GF-D8 (cell line): Measurements from ENCODE around the gene MX1.

Source experiments
- DNase-seq: peaks from one replicate; lab custom pipeline; 2025; lab: John Stamatoyannopoulos, UW

MX1 gene, protein sequence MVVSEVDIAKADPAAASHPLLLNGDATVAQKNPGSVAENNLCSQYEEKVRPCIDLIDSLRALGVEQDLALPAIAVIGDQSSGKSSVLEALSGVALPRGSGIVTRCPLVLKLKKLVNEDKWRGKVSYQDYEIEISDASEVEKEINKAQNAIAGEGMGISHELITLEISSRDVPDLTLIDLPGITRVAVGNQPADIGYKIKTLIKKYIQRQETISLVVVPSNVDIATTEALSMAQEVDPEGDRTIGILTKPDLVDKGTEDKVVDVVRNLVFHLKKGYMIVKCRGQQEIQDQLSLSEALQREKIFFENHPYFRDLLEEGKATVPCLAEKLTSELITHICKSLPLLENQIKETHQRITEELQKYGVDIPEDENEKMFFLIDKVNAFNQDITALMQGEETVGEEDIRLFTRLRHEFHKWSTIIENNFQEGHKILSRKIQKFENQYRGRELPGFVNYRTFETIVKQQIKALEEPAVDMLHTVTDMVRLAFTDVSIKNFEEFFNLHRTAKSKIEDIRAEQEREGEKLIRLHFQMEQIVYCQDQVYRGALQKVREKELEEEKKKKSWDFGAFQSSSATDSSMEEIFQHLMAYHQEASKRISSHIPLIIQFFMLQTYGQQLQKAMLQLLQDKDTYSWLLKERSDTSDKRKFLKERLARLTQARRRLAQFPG

DNA sequence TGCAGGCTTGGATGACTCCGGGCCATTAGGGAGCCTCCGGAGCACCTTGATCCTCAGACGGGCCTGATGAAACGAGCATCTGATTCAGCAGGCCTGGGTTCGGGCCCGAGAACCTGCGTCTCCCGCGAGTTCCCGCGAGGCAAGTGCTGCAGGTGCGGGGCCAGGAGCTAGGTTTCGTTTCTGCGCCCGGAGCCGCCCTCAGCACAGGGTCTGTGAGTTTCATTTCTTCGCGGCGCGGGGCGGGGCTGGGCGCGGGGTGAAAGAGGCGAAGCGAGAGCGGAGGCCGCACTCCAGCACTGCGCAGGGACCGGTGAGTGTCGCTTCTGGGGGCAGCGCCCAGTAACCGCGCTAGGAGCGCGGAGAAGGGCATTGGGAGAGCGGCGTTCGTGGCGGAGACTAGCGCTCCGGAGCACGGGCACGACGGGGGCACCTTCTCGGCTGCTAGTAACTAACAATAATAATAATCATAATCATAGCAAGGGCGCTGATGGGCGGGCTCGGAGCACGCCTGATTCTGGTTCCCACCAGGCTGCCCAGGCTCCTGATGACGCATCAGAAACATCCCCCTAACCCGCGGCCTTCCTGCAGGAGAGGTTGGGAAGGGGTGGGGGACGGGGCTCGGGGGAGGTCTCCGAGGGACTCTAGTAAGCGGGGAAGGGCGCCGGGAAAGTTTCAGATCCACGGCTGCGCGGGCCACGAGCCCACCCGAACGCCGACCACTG is at the start of gene MX1:
MX1 (plus strand) TSS at position 286 of the 722 bp plus-strand sequence. CDS start 5,832 bp downstream, outside the sequence.
- no peak for DNase-seq

DNA sequence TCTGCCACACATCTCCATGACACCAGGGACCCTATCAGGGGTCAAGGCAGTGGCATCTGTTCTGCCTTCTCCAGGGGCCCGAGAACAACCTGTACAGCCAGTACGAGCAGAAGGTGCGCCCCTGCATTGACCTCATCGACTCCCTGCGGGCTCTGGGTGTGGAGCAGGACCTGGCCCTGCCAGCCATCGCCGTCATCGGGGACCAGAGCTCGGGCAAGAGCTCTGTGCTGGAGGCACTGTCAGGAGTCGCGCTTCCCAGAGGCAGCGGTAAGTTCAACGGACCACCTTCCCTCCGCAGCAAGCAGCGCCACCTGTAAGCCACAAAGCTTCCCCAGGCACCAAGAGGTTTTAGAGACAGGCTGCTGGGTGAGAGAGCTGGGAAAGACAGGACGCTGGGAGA is 48.3 kb upstream of the MX1 start:
- no peak for DNase-seq

DNA sequence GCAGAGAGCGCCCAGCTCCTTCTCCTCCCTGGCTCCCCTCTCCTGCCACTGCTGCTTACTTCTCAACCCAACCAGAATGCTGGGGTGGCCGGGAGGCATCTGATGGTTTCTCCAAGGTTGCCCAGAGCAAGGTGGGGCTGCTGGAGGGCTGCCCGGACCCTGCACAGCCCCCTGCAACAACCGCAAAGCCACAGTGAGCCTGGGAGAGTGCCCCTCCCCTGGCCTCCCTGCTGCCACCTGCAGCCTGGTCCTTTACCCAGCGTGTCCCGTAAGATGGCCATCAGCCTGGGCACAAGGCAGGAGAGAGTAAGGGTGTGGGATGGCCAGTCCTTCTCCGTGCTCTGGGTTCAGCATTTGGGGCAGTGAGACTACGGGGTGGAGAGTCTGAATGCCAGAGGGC is 47.2 kb upstream of the MX1 start:
- no peak for DNase-seq

DNA sequence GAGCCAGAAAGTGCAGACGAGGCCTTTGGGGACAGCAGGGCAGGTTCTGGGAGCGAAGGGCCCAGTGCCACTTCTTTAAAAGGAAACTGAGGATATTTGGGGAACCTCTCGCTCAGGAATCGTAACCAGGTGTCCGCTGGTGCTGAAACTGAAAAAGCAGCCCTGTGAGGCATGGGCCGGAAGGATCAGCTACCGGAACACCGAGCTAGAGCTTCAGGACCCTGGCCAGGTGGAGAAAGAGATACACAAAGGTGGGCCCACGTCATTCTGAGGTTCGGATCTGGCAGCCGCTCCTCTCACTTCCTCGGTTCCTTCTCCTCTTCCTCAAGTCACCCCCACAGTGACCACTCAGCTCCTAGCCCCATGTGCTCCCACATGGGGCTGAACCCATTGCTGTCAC is 46.1 kb upstream of the MX1 start:
- DNase-seq: no peak

DNA sequence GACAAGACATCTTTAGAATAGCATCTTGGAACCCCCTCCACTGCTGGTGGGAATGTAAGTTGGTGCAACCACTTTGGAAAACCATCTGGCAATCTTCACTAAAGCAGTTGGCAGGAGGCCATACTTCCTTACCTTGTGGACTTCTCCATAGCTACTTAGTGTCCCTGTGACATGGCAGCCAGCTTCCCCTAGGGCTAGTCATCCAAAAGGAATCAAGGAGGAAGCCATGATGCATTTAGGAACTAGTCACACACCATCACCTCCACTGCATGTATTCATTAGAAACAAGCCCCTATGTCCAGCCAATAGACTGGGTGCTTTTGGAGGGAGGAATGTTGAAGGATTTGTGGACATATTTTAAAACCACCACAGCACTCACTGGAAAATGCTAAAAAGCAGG is 44.3 kb upstream of the MX1 start:
- no peak for DNase-seq

DNA sequence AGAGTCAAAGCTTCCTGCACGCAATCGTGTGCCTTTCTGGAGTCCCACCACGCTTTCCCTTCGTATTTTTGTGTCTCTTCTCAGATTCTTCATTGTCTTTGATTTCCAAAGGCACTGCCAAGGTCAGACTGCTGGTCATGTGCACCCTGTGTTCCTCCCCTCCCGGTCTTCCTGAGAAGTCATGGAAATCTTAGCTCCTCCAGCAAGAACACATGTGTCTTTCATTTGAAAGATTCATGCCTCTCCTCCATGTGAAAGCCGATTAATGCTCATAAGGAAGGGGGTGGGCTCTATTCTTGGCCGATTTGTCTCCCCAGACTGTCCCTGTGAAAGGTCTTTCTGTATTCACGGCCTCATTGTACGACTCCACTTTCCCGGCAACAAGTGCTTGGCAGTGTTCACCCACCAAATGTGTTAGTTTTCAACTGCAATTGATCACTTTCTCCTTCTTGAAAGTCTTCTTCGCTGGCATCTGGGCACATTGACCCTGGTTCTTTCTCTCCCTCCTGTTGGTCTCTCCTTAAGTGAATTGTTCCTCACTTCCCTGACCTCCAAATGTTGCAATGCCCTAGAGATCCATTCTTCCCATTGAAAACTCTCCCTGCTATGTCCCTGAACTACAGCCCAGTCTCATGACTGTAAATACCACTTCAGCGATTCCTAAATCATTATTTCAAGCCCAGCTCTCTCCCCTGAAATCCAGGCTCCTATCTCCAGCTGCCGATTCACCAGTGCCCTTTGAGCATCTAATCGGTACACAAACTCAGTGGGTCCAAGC is 38.8 kb upstream of the MX1 start:
- DNase-seq: no peak

DNA sequence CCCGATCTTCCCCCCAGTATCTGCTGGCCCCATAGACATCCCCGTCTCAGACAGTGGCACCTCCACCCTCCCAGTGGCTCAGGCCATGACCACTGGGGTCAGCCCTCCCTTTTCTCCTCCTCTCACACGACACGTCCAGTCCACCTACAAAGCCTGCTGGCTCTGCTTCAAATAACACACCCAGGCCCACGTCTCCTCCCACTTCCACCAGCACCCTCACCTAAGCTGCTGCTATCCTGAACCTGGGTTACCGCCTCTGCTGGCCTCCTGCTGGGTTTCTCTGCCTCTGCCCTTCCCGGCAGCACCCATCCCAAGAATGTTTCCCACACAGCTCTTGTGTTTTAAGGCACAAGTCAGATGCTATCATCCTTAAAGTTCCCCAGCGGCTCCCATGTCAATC is 38.2 kb upstream of the MX1 start:
- no peak for DNase-seq

DNA sequence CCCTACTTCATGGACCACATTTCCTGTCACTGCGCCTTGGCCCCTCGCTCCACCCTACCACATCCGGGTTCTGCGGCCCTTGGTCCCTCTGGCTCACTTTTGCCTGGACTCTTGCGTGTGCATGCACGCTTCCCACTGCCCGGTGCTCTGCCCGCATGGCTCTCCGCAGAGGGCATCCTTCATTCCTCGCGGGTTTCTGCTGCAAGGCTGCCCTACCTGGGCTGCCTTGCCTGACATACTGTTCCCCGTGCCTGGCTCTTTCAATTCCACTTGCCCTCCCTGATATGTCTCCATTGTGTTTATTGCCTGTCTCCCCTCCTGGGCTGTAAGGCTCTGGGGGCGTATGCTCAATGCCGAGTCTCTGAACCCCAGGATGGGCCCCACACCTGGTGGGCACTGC is 37.8 kb upstream of the MX1 start:
- DNase-seq: no peak

DNA sequence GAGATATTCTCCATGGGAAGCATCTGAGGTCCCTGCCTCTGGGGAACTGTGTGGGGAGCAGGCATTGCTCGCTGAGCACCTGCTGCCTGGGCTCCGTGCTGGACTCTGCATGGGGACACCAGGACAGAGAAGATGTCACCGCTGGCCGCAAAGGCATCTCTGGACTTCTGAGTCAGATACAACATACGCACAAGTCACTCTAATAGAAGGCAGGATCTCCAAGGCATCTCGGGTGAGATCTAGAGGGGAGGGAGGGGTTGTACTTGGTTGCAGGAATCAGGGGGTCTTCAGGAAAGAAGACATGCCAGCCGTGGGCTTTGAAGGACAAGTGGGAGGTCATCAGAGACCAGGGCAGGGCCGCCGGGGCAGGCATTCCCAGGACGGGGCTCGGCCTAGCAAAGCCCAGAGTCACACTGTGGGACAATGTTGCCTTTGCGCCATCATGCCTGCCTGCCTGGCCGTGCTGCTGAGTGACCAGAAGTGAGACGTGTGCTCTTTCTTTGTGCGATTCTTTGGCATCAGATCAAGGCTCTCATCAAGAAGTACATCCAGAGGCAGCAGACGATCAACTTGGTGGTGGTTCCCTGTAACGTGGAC is 35.9 kb upstream of the MX1 start:
- no peak for DNase-seq

DNA sequence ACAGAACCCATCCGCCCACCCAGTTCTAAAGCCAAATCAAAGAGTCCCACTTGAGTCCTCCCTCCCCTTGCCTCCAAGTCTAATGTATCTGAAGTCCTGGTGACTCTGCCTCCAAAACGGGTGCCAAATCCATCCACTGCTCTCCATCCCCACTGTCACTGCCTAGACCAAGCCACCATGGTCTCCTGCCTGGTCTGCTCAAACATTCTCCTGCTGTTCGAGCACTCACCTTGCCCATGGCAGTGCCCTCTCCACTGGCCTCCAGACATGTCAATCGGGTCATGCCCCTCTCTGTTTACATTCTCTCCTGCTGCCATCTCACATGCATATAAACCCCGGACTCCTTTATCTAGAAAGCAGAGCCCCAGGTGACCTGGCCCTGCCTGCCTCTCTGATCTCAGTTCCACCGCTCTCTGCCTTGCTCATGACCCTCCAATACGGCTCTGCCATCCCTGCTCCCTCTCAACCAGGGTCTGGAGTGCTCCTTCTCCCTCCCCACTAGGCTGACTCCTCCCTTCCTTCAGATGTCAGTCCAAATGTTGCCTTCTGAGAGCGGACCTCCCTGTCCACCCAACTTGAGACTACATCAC is 32.1 kb upstream of the MX1 start:
- no peak for DNase-seq

DNA sequence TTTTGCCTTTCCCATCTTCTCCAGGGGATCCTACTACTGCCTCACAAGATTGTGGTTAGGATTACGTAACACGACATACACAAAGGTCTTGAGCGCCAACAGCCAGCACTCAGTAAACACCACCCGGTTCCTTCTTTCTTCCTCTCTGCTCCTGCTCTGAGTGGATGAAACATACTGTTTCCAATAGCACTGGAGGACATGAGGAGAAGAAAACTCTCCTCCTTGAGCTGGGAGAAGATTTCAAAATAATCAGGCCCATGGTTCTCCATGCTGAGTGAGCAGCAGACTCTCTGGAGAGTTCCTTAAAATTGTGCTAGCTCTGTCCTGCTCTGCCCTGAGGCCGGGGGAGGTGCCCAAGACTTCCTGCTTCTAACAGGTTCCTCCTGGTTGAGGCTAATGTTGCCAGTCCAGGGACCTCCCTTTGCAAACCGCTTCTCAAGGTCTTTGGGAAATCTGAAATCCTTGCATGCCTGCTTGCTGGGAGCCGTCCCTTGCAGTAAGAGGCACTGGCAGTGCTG is 29.4 kb upstream of the MX1 start:
- peak; percentile 92 for DNase-seq

DNA sequence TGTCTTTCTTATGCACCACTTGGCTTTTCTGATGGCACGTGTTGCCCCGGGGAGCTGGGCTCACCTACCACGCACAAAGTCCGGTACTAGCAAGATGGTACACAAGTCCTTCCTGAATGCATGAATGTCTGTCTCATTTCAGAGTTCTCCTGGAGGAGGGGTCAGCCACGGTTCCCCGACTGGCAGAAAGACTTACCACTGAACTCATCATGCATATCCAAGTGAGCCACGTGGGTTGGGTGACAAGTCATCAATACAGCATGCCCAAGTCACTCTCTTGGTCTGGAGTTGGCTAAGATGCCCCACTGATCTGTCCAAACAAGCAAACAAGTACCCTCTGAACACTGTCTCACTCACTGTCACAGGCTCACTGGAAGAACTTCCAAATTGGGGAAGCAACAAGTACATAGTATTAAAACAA is 28.6 kb upstream of the MX1 start:
- peak; percentile 46 for DNase-seq

DNA sequence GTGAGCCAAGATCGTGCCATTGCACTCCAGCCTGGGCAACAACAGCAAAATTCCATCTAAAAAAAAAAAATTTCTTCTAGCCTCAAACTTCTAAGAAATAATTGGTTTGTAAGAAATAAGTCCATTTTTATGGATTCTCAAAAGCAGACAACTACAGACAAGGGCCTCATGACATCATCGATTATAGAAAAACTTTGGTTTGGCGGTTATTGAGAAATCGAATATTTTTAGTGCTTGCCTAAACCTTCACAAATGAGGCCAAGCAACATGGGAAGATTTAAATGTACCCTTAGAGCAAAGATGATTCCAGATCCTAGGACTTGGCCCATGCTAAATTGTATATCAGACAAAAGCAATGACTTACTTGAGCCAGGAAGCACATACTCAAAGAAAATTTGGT is 27.8 kb upstream of the MX1 start:
- no peak for DNase-seq

DNA sequence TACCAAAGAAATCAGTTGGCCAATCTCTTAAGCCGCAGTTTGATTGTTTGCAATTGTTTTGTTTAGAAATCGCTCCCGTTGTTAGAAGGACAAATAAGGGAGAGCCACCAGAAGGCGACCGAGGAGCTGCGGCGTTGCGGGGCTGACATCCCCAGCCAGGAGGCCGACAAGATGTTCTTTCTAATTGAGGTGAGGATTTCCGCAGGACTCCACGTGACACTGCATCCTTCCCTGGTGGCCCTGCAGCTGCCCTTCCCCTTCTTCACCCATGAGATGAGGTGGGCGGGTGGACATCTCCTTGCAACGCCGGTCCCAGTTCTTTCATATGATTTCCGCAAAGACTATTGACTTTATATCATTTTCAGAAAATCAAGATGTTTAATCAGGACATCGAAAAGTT is 27.2 kb upstream of the MX1 start:
- DNase-seq: no peak

DNA sequence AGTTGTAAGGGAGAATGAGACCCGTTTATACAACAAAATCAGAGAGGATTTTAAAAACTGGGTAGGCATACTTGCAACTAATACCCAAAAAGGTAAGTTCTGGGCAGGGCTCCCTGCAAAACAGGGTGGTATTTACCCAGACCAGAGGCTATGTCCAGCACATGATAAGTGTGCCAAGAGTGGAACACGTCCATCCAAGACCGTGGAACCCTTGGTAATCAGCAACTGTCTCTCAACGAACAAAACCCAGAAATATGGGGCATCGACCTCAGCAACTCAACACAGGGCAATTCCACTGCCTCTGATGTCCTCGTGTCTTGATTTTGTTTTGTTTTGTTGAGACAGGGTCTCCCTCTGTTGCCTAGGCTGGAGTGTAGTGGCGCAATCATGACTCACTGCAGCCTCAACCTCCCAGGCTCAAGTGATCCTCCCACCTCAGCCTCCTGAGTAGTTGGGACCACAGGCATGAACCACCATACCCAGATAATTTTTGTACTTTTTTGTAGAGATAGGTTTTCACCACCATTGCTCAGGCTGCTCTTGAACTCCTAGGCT is 26.7 kb upstream of the MX1 start:
- no peak for DNase-seq

DNA sequence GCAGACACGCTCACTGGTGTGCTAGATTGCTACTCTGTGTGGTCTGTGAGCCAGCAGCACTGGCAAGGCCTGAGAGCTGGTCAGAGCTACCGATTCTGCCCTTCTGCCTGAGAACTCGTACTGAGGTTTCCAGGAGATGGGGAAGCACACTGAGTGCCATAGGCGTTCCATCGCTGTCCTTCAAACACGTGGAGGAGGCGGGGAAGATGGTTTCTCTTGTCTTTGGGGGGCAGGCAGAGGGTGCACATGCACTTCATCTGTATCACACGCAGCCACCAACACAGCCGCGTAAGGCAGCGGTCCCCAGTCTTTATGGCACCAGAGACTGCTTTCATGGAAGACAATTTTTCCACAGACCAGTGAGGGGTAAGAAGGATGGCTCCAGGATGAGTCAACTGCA is 23.8 kb upstream of the MX1 start:
- DNase-seq: no peak

DNA sequence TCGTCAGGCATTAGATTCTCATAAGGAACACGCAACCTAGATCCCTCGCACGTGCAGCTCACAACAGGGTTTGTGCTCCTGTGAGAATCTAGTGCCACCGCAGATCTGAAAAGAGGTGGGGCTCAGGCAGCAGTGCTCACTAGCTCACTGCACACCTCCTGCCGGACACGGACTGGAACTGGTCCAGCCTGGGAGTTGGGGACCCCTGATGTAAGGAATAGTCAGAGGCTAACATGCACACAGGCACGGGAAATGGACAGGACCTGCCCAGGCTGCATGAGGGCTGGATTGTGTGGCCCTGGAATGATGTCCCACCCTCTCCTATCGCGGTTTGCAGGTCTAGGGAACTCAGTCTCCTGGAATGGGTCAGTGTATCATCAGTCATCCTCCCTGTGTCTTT is 23.2 kb upstream of the MX1 start:
- DNase-seq: no peak

DNA sequence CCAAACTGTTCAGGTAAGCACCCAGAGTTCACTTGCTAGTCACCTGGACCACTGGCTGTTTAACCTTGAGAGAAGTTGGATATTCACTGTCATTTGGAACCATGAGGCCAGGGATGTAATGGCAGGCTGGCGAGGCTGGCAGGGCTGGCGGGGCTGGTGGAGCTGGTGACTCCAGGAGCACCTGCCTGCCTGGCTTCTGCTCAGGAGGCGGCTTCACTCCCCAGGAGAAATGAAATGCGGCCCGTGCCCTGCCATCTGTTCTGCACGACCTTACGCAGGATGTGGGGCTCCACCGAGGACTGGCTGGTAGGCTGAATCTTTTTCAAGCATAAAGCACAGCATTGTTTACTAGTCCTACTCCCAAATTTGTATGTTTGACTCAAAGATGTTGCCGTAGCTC is 22.7 kb upstream of the MX1 start:
- DNase-seq: no peak

DNA sequence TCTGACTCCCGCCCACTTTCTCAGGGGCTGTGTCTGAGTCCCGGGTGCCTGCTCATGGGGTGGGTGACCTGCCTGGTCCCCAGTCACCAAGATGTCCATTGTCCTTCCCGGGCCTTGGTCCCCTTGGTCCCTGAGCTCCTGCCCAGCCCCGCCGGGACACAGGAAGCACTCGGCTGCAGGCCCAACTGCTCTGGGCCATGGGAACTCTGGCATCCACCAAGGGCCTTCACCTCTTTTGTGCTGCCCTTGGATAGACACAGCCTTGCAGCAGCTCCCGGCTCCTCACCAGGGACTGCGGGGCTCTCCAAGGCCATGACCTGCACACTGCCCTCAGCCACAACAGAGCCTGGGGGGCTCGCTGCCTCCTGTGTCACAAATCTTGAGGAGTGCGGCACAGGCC is 22.1 kb upstream of the MX1 start:
- DNase-seq: no peak

DNA sequence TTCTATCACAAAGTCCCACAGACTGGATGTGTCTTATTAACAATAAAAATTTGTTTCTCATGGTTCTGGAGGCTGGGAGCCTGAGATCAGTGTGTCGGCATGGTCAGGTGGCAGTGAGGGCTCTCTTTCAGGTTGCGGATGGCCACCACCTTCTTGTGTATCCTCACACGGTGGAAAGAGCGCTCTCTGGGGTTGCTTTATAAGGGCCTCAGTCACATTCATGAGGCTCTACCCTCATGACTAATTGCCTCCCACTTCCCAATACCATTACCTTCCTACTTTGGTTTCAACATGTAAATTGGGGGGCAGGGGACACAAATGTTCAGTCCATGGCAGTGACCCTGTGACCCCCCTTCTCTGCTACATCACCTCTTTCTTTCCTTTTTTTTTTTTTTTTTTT is 20.7 kb upstream of the MX1 start:
- no peak for DNase-seq

DNA sequence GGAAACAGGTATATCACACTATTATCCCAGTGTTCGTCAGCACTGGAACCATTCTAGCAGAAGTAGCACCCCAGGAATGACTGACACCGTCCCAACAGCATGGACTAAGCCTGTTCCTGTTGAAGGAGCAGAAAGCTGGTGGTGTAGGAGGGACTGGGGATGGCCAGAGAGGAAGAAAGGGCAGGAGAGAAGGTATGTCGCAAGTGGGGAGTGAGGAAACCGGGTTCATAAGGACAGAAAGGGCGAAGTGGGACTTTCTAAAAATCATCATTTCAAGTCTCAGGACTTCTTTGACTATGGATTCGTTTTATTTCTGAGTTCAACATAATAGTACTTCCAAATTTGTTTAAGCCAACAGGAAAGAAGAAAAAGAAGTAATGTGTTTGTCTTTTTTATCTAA is 19.7 kb upstream of the MX1 start:
- peak; percentile 13 for DNase-seq
